Measurements from ENCODE around the gene SH2D3C.

SH2D3C gene

DNA sequence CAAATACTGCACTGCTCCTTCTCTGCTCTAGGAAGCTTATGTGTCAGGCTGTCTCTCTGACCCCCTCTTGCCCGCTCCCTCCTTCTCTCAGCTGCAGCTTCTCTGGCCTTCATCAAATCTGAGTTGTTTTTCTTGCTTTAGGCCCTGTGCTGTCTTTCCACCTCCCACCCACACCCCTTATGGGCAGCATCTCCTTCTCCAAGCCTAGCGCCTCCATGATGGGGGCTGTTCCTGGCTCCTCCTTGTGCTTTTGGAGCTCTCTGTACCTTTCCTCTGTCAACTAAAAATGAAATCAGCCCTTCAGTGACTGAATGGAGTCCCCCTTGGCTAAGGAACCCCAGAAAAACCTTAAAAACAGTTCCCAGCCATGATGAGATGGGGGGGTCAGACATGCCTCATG lies 78.3 kb downstream of the SH2D3C start:
- TF ChIP-seq, protein P1, sequence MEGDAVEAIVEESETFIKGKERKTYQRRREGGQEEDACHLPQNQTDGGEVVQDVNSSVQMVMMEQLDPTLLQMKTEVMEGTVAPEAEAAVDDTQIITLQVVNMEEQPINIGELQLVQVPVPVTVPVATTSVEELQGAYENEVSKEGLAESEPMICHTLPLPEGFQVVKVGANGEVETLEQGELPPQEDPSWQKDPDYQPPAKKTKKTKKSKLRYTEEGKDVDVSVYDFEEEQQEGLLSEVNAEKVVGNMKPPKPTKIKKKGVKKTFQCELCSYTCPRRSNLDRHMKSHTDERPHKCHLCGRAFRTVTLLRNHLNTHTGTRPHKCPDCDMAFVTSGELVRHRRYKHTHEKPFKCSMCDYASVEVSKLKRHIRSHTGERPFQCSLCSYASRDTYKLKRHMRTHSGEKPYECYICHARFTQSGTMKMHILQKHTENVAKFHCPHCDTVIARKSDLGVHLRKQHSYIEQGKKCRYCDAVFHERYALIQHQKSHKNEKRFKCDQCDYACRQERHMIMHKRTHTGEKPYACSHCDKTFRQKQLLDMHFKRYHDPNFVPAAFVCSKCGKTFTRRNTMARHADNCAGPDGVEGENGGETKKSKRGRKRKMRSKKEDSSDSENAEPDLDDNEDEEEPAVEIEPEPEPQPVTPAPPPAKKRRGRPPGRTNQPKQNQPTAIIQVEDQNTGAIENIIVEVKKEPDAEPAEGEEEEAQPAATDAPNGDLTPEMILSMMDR (IDR thresholded peaks at IDR 0.05; ENCODE audit: low read depth, low read length, missing control alignments) = no peak
- no peak overlapping the region for H3K27ac ChIP-seq
- H3K4me3 ChIP-seq (ENCODE audit: low read depth, low read length) = no peak overlapping the region
- no peak for DNase-seq
- no peaks in the 10 kb centered on the region for H3K27me3 ChIP-seq (replicated peaks)
- H3K36me3 ChIP-seq (replicated peaks) = no peaks in the 10 kb centered on the region
- in situ Hi-C loops (cut with HindIII; ENCODE audit: low pct_ligation_motif_present, low sequenced_read_pairs) = no loop called here

GRCh38 chr9:127698985-127699670 lies 79.3 kb downstream of the SH2D3C start:
- peak; percentile 97 for DNase-seq
- H3K4me3 ChIP-seq (ENCODE audit: low read depth, low read length) = peak overlapping the region; percentile 36
- H3K36me3 ChIP-seq (replicated peaks) = no peaks in the 10 kb centered on the region
- peak overlapping the region; percentile 38 for H3K27ac ChIP-seq
- TF ChIP-seq, protein P1 (IDR thresholded peaks at IDR 0.05; ENCODE audit: low read depth, low read length, missing control alignments) = peak; percentile 23
- in situ Hi-C loops (cut with HindIII; ENCODE audit: low pct_ligation_motif_present, low sequenced_read_pairs) = no loop called here
- H3K27me3 ChIP-seq (replicated peaks) = no peaks in the 10 kb centered on the region

- TF ChIP-seq, protein P1 (IDR thresholded peaks at IDR 0.05; ENCODE audit: low read depth, low read length, missing control alignments) = no peak
- no peak for DNase-seq
- in situ Hi-C loops (cut with HindIII; ENCODE audit: low pct_ligation_motif_present, low sequenced_read_pairs) = no loop called here
- H3K27ac ChIP-seq = no peak overlapping the region
- H3K27me3 ChIP-seq (replicated peaks) = no peaks in the 10 kb centered on the region
- H3K36me3 ChIP-seq (replicated peaks) = no peaks in the 10 kb centered on the region
- no peak overlapping the region for H3K4me3 ChIP-seq (ENCODE audit: low read depth, low read length)
Measured at GRCh38 chr9:127698386-127698785, 80.1 kb downstream of the SH2D3C start.

DNA sequence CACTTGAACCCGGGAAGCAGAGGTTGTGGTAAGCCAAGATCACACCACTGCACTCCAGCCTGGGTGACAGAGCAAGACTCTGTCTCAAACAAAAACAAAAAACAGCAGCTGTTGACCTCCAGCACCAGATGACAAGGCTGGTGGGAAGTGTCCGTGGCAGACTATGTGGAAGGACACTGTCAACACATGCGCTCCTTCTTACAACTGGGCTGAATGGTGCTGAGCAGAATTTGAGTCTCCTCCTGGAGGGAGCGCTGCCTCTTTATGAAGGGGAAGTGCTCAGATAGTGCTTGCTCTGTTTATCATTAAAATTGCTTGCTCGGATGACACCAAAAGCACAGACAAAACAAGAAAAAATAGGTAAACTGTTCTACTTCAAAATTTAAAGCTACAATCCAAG lies 80.9 kb downstream of the SH2D3C start:
- no peak overlapping the region for H3K27ac ChIP-seq
- in situ Hi-C loops (cut with HindIII; ENCODE audit: low pct_ligation_motif_present, low sequenced_read_pairs) = no loop called here
- H3K36me3 ChIP-seq (replicated peaks) = no peaks in the 10 kb centered on the region
- H3K4me3 ChIP-seq (ENCODE audit: low read depth, low read length) = no peak overlapping the region
- no peaks in the 10 kb centered on the region for H3K27me3 ChIP-seq (replicated peaks)
- DNase-seq = no peak
- TF ChIP-seq, protein P1 (IDR thresholded peaks at IDR 0.05; ENCODE audit: low read depth, low read length, missing control alignments) = no peak

DNA sequence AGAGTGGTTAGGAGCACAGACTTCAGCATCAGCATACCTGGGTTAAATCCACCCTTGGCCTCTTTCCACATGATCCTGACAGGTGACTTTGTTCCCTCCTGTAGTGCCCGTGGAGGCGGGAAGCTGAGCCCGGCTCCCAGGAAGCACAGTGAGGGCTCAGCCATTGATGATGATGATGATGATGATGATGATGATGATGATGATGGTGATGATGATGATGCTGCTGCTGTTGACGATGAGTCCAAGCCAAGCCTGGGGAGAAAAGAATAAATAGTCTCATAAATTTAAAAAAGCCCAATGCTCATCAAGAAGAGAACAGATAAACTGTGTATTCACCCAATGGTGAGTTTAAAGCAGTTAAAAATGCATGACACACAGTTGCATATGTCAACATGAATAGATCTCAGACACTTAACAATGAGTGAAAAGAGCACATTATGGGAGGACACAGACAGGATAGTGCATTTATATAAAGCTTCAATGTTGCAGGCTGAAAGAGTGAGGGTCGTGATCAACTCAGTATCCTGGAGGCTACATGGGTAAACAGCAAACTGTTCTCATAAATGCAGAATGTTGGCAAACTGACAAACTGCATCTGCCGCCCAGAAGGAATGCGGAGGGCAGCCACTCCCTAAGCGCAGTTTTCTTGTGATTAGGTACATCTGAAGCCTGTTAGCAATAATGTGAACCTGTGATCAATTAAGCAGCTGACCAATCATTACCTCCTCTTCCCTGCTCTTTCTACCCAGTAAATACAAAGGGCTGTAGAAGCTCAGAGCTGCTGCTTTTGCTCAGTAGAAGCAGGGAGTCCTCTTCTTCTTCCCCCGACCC lies 83.4 kb downstream of the SH2D3C start:
- no peak for DNase-seq
- no peak overlapping the region for H3K4me3 ChIP-seq (ENCODE audit: low read depth, low read length)
- H3K27me3 ChIP-seq (replicated peaks) = no peaks in the 10 kb centered on the region
- H3K36me3 ChIP-seq (replicated peaks) = no peaks in the 10 kb centered on the region
- H3K27ac ChIP-seq = no peak overlapping the region
- TF ChIP-seq, protein P1 (IDR thresholded peaks at IDR 0.05; ENCODE audit: low read depth, low read length, missing control alignments) = no peak
- in situ Hi-C loops (cut with HindIII; ENCODE audit: low pct_ligation_motif_present, low sequenced_read_pairs) = no loop called here

Data from brain microvascular endothelial cell (primary cell).